K562 (cell line): ENCODE results near the gene COL15A1. TPM values are rescaled to one million over a fixed set of nuclear protein-coding genes. Genes with fewer than 3 reads are reported as not detected.
A peak's percentile ranks its signal among the peaks of the same experiment; 100 is the strongest.

Experiments used
- ARID2 ChIP-seq: fragments of 450-650 bp; IDR thresholded peaks from 2 replicates; pipeline ENCODE4 v1.6.1; 2017; ENCODE audit warnings: antibody characterized with exemption, mild to moderate bottlenecking
- BCOR ChIP-seq: fragments of 450-650 bp; IDR thresholded peaks from 2 replicates; pipeline ENCODE4 v1.6.1; 2016
- DNMT1 ChIP-seq: fragments of 450-650 bp; IDR thresholded peaks from 2 replicates; pipeline ENCODE4 v1.6.1; 2016; ENCODE audit warnings: antibody characterized with exemption, mild to moderate bottlenecking
- E2F3 ChIP-seq: fragments of 250-450 bp; sonication (Bioruptor Pico); IDR thresholded peaks from 2 replicates; pipeline ENCODE4 v1.4.0; 2020; ENCODE audit warnings: mild to moderate bottlenecking
- EP300 ChIP-seq: IDR thresholded peaks from 2 replicates; pipeline ENCODE4 v1.6.1; 2012; ENCODE audit warnings: low read length, improper control_type of control experiment
- KAT7 ChIP-seq: sonication (generic); formaldehyde crosslinking; IDR thresholded peaks from 2 replicates; pipeline ENCODE4 v1.8.0; 2022; ENCODE audit warnings: missing genetic modification reagents, mild to moderate bottlenecking, borderline replicate concordance
- LARP7 ChIP-seq: fragments of 450-650 bp; IDR thresholded peaks from 2 replicates; pipeline ENCODE4 v1.6.1; 2016
- PATZ1 ChIP-seq: fragments of 250-450 bp; sonication (Bioruptor Pico); IDR thresholded peaks from 2 replicates; pipeline ENCODE4 v1.5.0; 2020; ENCODE audit warnings: mild to moderate bottlenecking, borderline replicate concordance
- SMARCE1 ChIP-seq: fragments of 450-650 bp; IDR thresholded peaks from 2 replicates; pipeline ENCODE4 v1.7.1; 2016; ENCODE audit warnings: mild to moderate bottlenecking
- TEAD4 ChIP-seq, 2 experiments: sonication (generic) in 1 of 2; formaldehyde crosslinking in 1 of 2; IDR thresholded peaks; 2 replicates each; pipeline versions ENCODE4 v1.6.1 to v1.8.0; 2012 to 2022; ENCODE audit warnings: borderline replicate concordance in 1 of 2, inconsistent platforms in 1 of 2, low read length in 1 of 2, mild to moderate bottlenecking in 1 of 2, missing genetic modification reagents in 1 of 2
- THRA ChIP-seq: fragments of 450-650 bp; IDR thresholded peaks from 2 replicates; pipeline ENCODE4 v1.6.1; 2017; ENCODE audit warnings: mild to moderate bottlenecking, moderate library complexity
- USF1 ChIP-seq: sonication (generic); formaldehyde crosslinking; IDR thresholded peaks from 2 replicates; pipeline ENCODE4 v1.9.0; 2022; ENCODE audit warnings: mild to moderate bottlenecking, missing genetic modification reagents
- polyA plus RNA-seq, 8 experiments: library from polyadenylated mRNA; depleted of rRNA in 4 of 8; stranded (reverse) in 5 of 8; unstranded in 3 of 8; fragments of >200 nt; fragmentation: Nextera tagmentation in 2 of 8; fragmentation: Illumina TruSeq in 1 of 8; extraction: Ambion mirVana in 2 of 8; extraction: Trizol in 1 of 8; gene quantifications; 2 replicates each; pipeline versions ENCODE4 v1.2.1 to v1.2.3, GENCODE V29; 2011 to 2014; ENCODE audit warnings: inconsistent platforms in 1 of 8, missing spikeins in 1 of 8
- total RNA-seq, 7 experiments: library from RNA; depleted of rRNA in 6 of 7; stranded (reverse); fragments of >200 nt in 6 of 7; fragmentation: Illumina TruSeq in 2 of 7; extraction: Trizol in 2 of 7; gene quantifications; 2 replicates each; pipeline versions ENCODE4 v1.2.1 to v1.2.3, GENCODE V29; 2011 to 2021; ENCODE audit warnings: low replicate concordance in 1 of 7
- TF ChIP-seq, protein P1 (sequence below): fragments of 450-650 bp; IDR thresholded peaks from 2 replicates; pipeline ENCODE4 v1.6.1; 2016; ENCODE audit warnings: missing biosample characterization, missing genetic modification characterization
- TF ChIP-seq, protein P2 (sequence below), 3 experiments: IDR thresholded peaks in 2 of 3; conservative IDR thresholded peaks in 1 of 3; 2 replicates each; pipeline ENCODE4 v1.5.1; 2011 to 2012; ENCODE audit warnings: low read length in 3 of 3, mild to moderate bottlenecking in 3 of 3, control low read depth in 2 of 3, improper control_type of control experiment in 1 of 3, inconsistent platforms in 1 of 3, low read depth in 1 of 3, mixed read lengths in 1 of 3, moderate library complexity in 1 of 3; ENCODE audit not compliant: insufficient read depth in 2 of 3
- TF ChIP-seq, protein P3 (sequence below): IDR thresholded peaks from 2 replicates; pipeline ENCODE4 v1.6.1; 2014; ENCODE audit warnings: antibody characterized with exemption
- TF ChIP-seq, protein P4 (sequence below): fragments of 250-450 bp; sonication (Bioruptor Pico); IDR thresholded peaks from 2 replicates; pipeline ENCODE4 v1.9.0; 2021; ENCODE audit warnings: mild to moderate bottlenecking, inconsistent platforms

Gene COL15A1
- total and polyA plus RNA-seq, 9 of the 15 experiments (the other 6 are each of a cell fraction or from before 2014, with no cell fraction given), result 0.46 to 5.1 (median 2.6) TPM

GRCh38 chr9:98931600-98932389 lies 11.9 kb upstream of the COL15A1 start (continued):
- TF ChIP-seq, protein P1, sequence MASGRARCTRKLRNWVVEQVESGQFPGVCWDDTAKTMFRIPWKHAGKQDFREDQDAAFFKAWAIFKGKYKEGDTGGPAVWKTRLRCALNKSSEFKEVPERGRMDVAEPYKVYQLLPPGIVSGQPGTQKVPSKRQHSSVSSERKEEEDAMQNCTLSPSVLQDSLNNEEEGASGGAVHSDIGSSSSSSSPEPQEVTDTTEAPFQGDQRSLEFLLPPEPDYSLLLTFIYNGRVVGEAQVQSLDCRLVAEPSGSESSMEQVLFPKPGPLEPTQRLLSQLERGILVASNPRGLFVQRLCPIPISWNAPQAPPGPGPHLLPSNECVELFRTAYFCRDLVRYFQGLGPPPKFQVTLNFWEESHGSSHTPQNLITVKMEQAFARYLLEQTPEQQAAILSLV (tag), result no peak
- peak; percentile 85 for TF ChIP-seq SMARCE1
- TF ChIP-seq, protein P2, sequence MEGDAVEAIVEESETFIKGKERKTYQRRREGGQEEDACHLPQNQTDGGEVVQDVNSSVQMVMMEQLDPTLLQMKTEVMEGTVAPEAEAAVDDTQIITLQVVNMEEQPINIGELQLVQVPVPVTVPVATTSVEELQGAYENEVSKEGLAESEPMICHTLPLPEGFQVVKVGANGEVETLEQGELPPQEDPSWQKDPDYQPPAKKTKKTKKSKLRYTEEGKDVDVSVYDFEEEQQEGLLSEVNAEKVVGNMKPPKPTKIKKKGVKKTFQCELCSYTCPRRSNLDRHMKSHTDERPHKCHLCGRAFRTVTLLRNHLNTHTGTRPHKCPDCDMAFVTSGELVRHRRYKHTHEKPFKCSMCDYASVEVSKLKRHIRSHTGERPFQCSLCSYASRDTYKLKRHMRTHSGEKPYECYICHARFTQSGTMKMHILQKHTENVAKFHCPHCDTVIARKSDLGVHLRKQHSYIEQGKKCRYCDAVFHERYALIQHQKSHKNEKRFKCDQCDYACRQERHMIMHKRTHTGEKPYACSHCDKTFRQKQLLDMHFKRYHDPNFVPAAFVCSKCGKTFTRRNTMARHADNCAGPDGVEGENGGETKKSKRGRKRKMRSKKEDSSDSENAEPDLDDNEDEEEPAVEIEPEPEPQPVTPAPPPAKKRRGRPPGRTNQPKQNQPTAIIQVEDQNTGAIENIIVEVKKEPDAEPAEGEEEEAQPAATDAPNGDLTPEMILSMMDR (IDR thresholded peaks at IDR 0.05 in 2 of 3, conservative IDR thresholded peaks at IDR 0.05 in 1 of 3; ENCODE audit: insufficient read depth in 2 of 3, low read depth in 1 of 3, low read length in 3 of 3), result no peak
- no peak for TF ChIP-seq THRA
- no peak for TF ChIP-seq E2F3
- TF ChIP-seq, protein P3, sequence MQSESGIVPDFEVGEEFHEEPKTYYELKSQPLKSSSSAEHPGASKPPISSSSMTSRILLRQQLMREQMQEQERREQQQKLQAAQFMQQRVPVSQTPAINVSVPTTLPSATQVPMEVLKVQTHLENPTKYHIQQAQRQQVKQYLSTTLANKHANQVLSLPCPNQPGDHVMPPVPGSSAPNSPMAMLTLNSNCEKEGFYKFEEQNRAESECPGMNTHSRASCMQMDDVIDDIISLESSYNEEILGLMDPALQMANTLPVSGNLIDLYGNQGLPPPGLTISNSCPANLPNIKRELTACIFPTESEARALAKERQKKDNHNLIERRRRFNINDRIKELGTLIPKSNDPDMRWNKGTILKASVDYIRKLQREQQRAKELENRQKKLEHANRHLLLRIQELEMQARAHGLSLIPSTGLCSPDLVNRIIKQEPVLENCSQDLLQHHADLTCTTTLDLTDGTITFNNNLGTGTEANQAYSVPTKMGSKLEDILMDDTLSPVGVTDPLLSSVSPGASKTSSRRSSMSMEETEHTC, result no peak
- peak; percentile 96 for TF ChIP-seq EP300
- TF ChIP-seq ARID2, result no peak
- no peak for TF ChIP-seq DNMT1
- no peak for TF ChIP-seq KAT7 (CRISPR knock-in tag)
- TF ChIP-seq, protein P4, sequence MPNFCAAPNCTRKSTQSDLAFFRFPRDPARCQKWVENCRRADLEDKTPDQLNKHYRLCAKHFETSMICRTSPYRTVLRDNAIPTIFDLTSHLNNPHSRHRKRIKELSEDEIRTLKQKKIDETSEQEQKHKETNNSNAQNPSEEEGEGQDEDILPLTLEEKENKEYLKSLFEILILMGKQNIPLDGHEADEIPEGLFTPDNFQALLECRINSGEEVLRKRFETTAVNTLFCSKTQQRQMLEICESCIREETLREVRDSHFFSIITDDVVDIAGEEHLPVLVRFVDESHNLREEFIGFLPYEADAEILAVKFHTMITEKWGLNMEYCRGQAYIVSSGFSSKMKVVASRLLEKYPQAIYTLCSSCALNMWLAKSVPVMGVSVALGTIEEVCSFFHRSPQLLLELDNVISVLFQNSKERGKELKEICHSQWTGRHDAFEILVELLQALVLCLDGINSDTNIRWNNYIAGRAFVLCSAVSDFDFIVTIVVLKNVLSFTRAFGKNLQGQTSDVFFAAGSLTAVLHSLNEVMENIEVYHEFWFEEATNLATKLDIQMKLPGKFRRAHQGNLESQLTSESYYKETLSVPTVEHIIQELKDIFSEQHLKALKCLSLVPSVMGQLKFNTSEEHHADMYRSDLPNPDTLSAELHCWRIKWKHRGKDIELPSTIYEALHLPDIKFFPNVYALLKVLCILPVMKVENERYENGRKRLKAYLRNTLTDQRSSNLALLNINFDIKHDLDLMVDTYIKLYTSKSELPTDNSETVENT (CRISPR knock-in tag), result no peak
- peak; percentile 84 for TF ChIP-seq BCOR
- no peak for TF ChIP-seq USF1 (CRISPR knock-in tag)
- TF ChIP-seq LARP7, result no peak
- TF ChIP-seq PATZ1 (CRISPR knock-in tag), result no peak
- TF ChIP-seq TEAD4 (IDR thresholded peaks at IDR 0.05; ENCODE audit: low read length), result peak; percentile 95
- no peak for TF ChIP-seq TEAD4 (CRISPR knock-in tag; IDR thresholded peaks at IDR 0.05; ENCODE audit: borderline replicate concordance)
